HepG2 (cell line): ENCODE data around the gene DNAJC10. TPM values are rescaled to one million over a fixed set of nuclear protein-coding genes. Genes with fewer than 3 reads are reported as not detected.
"Not testable (repeated sequence)": the region's sequence is repeated elsewhere in the genome, so short reads cannot be mapped to it uniquely, and the experiment has no call there.

Experiments
- ATAC-seq: fragments of 200-7000 bp; cut with Tn5 transposase; 3 replicates; pipeline ENCODE4 v1.9.1; 2020; ENCODE audit warnings: mild to moderate bottlenecking, moderate library complexity
- BruUV-seq: library from RNA; stranded (reverse); fragments of 400-500 nt; replicated peaks from 2 replicates; lab custom pipeline; 2021; lab: Mats Ljungman, UMichigan
- CTCF ChIA-PET: fragments of 300-600 bp; formaldehyde crosslinking; extraction: SDS; loops from one replicate; lab custom pipeline; 2021; ENCODE audit warnings: low total read pairs, inconsistent platforms, low intra/inter-chr PET ratio; lab: Yijun Ruan, JAX
- POLR2A ChIA-PET: fragments of 350-600 bp; sonication (Branson Sonifier 250); formaldehyde crosslinking; loops from one replicate; lab custom pipeline; 2020; ENCODE audit warnings: antibody characterized with exemption, inconsistent platforms; lab: Yijun Ruan, JAX
- DNase-seq: peaks from one replicate; pipeline ENCODE4 v3.0.0-alpha.2; 2015; ENCODE audit warnings: low spot score
- FAIRE-seq: peaks from 3 replicates; lab custom pipeline; 2011; peaks lifted over from hg19 to GRCh38; lab: Jason Lieb, UNC
- H2AFZ ChIP-seq: one replicate; pipeline ENCODE4 v1.6.1; 2011; ENCODE audit warnings: low read length, inconsistent platforms
- H3K27ac ChIP-seq: fragments of 300-600 bp; 3 replicates; pipeline ENCODE4 v1.8.0; 2011; ENCODE audit warnings: mixed run types, mild to moderate bottlenecking, mixed read lengths, low read length, inconsistent platforms; ENCODE audit not compliant: insufficient read depth; ENCODE audit errors: extremely low read length
- H3K27me3 ChIP-seq, 2 experiments: fragments of 200-600 bp in 1 of 2; 2 replicates in 1 of 2; 3 replicates in 1 of 2; pipeline versions ENCODE4 v1.6.0 to v1.8.0; 2011; ENCODE audit warnings: low read length in 2 of 2, mild to moderate bottlenecking in 2 of 2, moderate library complexity in 2 of 2, inconsistent platforms in 1 of 2; ENCODE audit not compliant: insufficient read depth in 2 of 2, control insufficient read depth in 1 of 2
- H3K36me3 ChIP-seq, 2 experiments: fragments of 200-600 bp in 1 of 2; replicated peaks in 1 of 2; 2 replicates in 1 of 2; 3 replicates in 1 of 2; pipeline versions ENCODE4 v1.5.1 to v1.8.0; 2011; ENCODE audit warnings: low read length in 2 of 2, inconsistent platforms in 1 of 2; ENCODE audit not compliant: insufficient read depth in 2 of 2, control insufficient read depth in 1 of 2
- H3K4me1 ChIP-seq: 2 replicates; pipeline ENCODE4 v1.5.1; 2012; ENCODE audit warnings: low read length, inconsistent platforms; ENCODE audit not compliant: insufficient read depth
- H3K4me2 ChIP-seq: 2 replicates; pipeline ENCODE4 v1.6.0; 2011; ENCODE audit warnings: low read depth, low read length, inconsistent platforms
- H3K4me3 ChIP-seq, 3 experiments: fragments of 200-600 bp in 1 of 3; sonication (generic), shearing (Covaris generic) in 1 of 3; replicated peaks in 1 of 3; 2 replicates each; pipeline ENCODE4 v1.5.1; 2011 to 2016; ENCODE audit warnings: low read length in 3 of 3, inconsistent platforms in 2 of 3, low read depth in 2 of 3, mild to moderate bottlenecking in 2 of 3, control low read depth in 1 of 3, mixed read lengths in 1 of 3; ENCODE audit not compliant: insufficient read depth in 1 of 3
- H3K79me2 ChIP-seq: one replicate; pipeline ENCODE4 v1.6.1; 2011; ENCODE audit warnings: low read length, inconsistent platforms; ENCODE audit not compliant: insufficient read depth
- H3K9ac ChIP-seq: 2 replicates; pipeline ENCODE4 v1.6.0; 2011; ENCODE audit warnings: mild to moderate bottlenecking, low read depth, low read length, inconsistent platforms; ENCODE audit not compliant: insufficient read depth
- H3K9me3 ChIP-seq: 2 replicates; pipeline ENCODE4 v1.5.1; 2012; ENCODE audit warnings: mild to moderate bottlenecking, low read length
- H4K20me1 ChIP-seq: 2 replicates; pipeline ENCODE4 v1.6.0; 2011; ENCODE audit warnings: inconsistent platforms, mild to moderate bottlenecking, low read length, moderate library complexity; ENCODE audit not compliant: insufficient read depth
- ELF3 ChIP-seq: IDR thresholded peaks from 2 replicates; pipeline ENCODE4 v1.6.1; 2016; ENCODE audit warnings: missing genetic modification reagents, missing compliant biosample characterization
- GMEB2 ChIP-seq: IDR thresholded peaks from 2 replicates; pipeline ENCODE4 v1.6.1; 2016; ENCODE audit warnings: missing biosample characterization, missing genetic modification reagents, low read depth
- MAFF ChIP-seq: IDR thresholded peaks from 2 replicates; pipeline ENCODE4 v1.6.1; 2011; ENCODE audit warnings: low read depth, low read length, improper control_type of control experiment
- MAFK ChIP-seq, 2 experiments: IDR thresholded peaks in 1 of 2; conservative IDR thresholded peaks in 1 of 2; 2 replicates each; pipeline ENCODE4 v1.6.1; 2011; ENCODE audit warnings: improper control_type of control experiment in 2 of 2, low read length in 2 of 2
- WGBS: methylation state at CpG from one replicate; pipeline ENCODE4 v1.1.6; 2017; ENCODE audit warnings: low lambda C conversion rate; 5-methylcytosine and 5-hydroxymethylcytosine counted together
- in situ Hi-C: cut with HindIII; loops from 2 replicates; pipeline ENCODE4 v1.10.0; 2017; ENCODE audit warnings: low pct_unique_long_range_greater_than_20kb; ENCODE audit not compliant: extremely low pct_ligation_motif_present
- intact Hi-C: fragments of 100-400 bp; cut with micrococcal nuclease; formaldehyde crosslinking; loops from one replicate; pipeline ENCODE4 v1.10.0; 2022; ENCODE audit not compliant: unreplicated experiment
- polyA plus RNA-seq, 8 experiments: library from polyadenylated mRNA; depleted of rRNA in 3 of 8; stranded (reverse) in 7 of 8; unstranded in 1 of 8; fragments of >200 nt; fragmentation: Illumina TruSeq in 4 of 8; extraction: Trizol in 4 of 8; gene quantifications; 2 replicates each; pipeline versions ENCODE4 v1.2.1 to v1.2.3, GENCODE V29; 2011 to 2016; ENCODE audit warnings: low read depth in 4 of 8, missing spikeins in 1 of 8, mixed read lengths in 1 of 8; ENCODE audit not compliant: insufficient read depth in 1 of 8
- total RNA-seq, 5 experiments: library from RNA; depleted of rRNA; stranded (reverse); fragments of >200 nt; fragmentation: Illumina TruSeq; extraction: Trizol; gene quantifications; 2 replicates each; pipeline ENCODE4 v1.2.3, GENCODE V29; 2016; ENCODE audit warnings: low read depth in 1 of 5

DNAJC10 gene
- total and polyA plus RNA-seq, 2 of the 13 experiments (the other 11 are each of a cell fraction or from before 2014, with no cell fraction given): 44.1 to 178 TPM

DNA sequence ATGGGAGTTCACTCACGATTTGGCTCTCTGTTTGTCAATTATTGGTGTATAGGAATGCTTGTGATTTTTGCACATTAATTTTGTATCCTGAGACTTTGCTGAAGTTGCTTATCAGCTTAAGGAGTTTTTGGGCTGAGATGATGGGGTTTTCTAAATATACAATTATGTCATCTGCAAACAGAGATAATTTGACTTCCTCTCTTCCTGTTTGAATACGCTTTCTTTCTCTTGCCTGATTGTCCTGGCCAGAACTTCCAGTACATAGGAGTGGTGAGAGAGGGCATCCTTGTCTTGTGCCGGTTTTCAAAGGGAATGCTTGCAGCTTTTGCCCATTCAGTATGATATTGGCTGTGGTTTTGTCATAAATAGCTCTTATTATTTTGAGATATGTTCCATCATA lies 66.6 kb downstream of the DNAJC10 start:
- H3K27me3 ChIP-seq, H3K9ac ChIP-seq, H4K20me1 ChIP-seq, BruUV-seq, H3K9me3 ChIP-seq, H3K36me3 ChIP-seq, intact Hi-C loops, CTCF ChIA-PET, in situ Hi-C loops, ATAC-seq, H3K27ac ChIP-seq, H2AFZ ChIP-seq, FAIRE-seq, H3K4me3 ChIP-seq, H3K4me1 ChIP-seq, DNase-seq, H3K79me2 ChIP-seq, H3K4me2 ChIP-seq: not testable (repeated sequence)
- POLR2A ChIA-PET: interaction anchor here (0.6 kb wide), 1 partner anchor 201 kb away, joined by 3 read pairs; no protein-coding TSS in a partner anchor
- 81% methylated on average over 3 of the region's 3 CpGs for WGBS

DNA sequence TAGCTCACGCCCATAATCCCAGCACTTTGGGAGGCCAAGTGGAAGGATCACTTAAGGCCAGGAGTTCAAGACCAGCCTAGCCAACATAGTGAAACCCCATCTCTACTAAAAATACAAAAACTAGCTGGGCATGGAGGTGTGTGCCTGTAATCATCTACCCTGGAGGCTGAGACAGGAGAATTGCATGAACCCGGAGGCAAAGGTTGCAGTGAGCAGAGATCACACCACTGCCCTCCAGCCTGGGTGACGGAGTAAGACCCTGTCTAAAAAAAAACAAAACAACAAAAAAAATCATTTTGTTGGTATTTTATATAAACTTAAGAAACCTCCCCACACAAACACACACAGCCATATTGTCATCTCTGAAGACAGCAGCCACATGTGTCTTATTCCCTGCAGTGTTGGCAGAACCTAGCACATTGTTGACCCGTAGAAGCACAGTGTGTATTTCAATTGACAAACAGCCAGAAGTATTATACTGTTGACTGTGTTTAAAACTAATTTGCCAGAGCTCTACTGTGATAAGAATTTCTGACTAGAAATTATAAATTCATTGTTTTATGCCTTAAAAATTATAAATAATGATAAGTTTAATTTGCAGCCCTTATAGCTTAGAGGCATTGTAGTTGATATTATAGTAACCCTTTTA lies 68.1 kb downstream of the DNAJC10 start:
- Histone ChIP-seq H3K4me2 (no peak overlapping the region), H3K79me2 (no peaks in the 10 kb centered on the region), H3K4me1 (no peaks in the 10 kb centered on the region), H2AFZ (no peak overlapping the region), H3K9ac (no peak overlapping the region), H3K27me3 (no peaks in the 10 kb centered on the region), H4K20me1 (no peaks in the 10 kb centered on the region), H3K4me3 (no peak overlapping the region), H3K9me3 (no peaks in the 10 kb centered on the region), H3K36me3 (peaks cover 2 to 3% of the 10 kb centered on the region in 2 experiments; a peak in 3 of 5 replicates)
- ATAC-seq (peak; percentile 51), DNase-seq (no peak), FAIRE-seq (no peak)
- CTCF ChIA-PET: interaction anchor here (2.9 kb wide), 1 partner anchor 195 kb away, joined by 24 read pairs; no protein-coding TSS in a partner anchor
- intact Hi-C loops (loop anchor here (1.0 kb wide), 2 partner anchors 86 to 196 kb away; no protein-coding TSS in a partner anchor), in situ Hi-C loops (no loop called here)
- POLR2A ChIA-PET: no interaction called here
- 94% methylated on average over 4 of the region's 4 CpGs for WGBS
- no TSS peak for BruUV-seq
- TF ChIP-seq MAFF (peak; percentile 51; the same call in 1 of the 2 replicates), GMEB2 (CRISPR knock-in tag) (no peak), MAFK (conservative IDR thresholded peaks at IDR 0.05 in 1 of 2, IDR thresholded peaks at IDR 0.05 in 1 of 2; ENCODE audit: low read length in 2 of 2) (peak; percentile 58 to 61), ELF3 (no peak)
- TF ChIP-seq, all 625 proteins: peak for 2
- no peak overlapping the region for H3K27ac ChIP-seq
